T-helper 22 cell (primary cell): ENCODE measurements around the gene DCC.
"Not testable (repeated sequence)": the region's sequence is repeated elsewhere in the genome, so short reads cannot be mapped to it uniquely, and the experiment has no call there.

ENCODE experiments used
- DNase-seq: peaks from one replicate; pipeline ENCODE4 v3.0.0-alpha.2; 2020; ENCODE audit warnings: low read depth

The DCC gene

GRCh38 chr18:52352920-52353319, 12.9 kb downstream of the DCC start:
- no peak for DNase-seq

- no peak for DNase-seq
Observed at GRCh38 chr18:52353589-52353988, 13.6 kb downstream of the DCC start.

GRCh38 chr18:52363861-52364260, 23.9 kb downstream of the DCC start:
- no peak for DNase-seq

- DNase-seq = not testable (repeated sequence)
Observed at GRCh38 chr18:52366851-52367250, 26.9 kb downstream of the DCC start.

GRCh38 chr18:52367953-52368742, 28.2 kb downstream of the DCC start:
- DNase-seq = no peak

- no peak for DNase-seq
Observed at GRCh38 chr18:52370841-52371240, 30.8 kb downstream of the DCC start.

GRCh38 chr18:52376104-52376503, 36.1 kb downstream of the DCC start:
- no peak for DNase-seq

GRCh38 chr18:52377094-52377493, 37.1 kb downstream of the DCC start:
- DNase-seq = no peak

GRCh38 chr18:52386306-52386705, 46.3 kb downstream of the DCC start:
- no peak for DNase-seq

GRCh38 chr18:52387175-52387574, 47.2 kb downstream of the DCC start:
- DNase-seq = no peak

GRCh38 chr18:52391810-52392559, 52.0 kb downstream of the DCC start:
- no peak for DNase-seq

- DNase-seq = no peak
Observed at GRCh38 chr18:52394602-52395001, 54.6 kb downstream of the DCC start.

- DNase-seq = no peak
Observed at GRCh38 chr18:52395146-52395852, 55.3 kb downstream of the DCC start.

- no peak for DNase-seq
Observed at GRCh38 chr18:52401236-52401635, 61.2 kb downstream of the DCC start.

- no peak for DNase-seq
Observed at GRCh38 chr18:52402814-52403213, 62.8 kb downstream of the DCC start.

GRCh38 chr18:52403291-52404021, 63.5 kb downstream of the DCC start:
- no peak for DNase-seq

- no peak for DNase-seq
Observed at GRCh38 chr18:52408800-52409302, 68.9 kb downstream of the DCC start.

GRCh38 chr18:52409727-52410126, 69.7 kb downstream of the DCC start:
- no peak for DNase-seq

GRCh38 chr18:52415131-52415530, 75.1 kb downstream of the DCC start:
- no peak for DNase-seq

- no peak for DNase-seq
Observed at GRCh38 chr18:52422985-52423601, 83.1 kb downstream of the DCC start.

- DNase-seq = no peak
Observed at GRCh38 chr18:52426041-52426440, 86.0 kb downstream of the DCC start.

- DNase-seq = no peak
Observed at GRCh38 chr18:52426462-52426861, 86.5 kb downstream of the DCC start.
